ENCODE results near the gene PCARE.

PCARE gene

DNA sequence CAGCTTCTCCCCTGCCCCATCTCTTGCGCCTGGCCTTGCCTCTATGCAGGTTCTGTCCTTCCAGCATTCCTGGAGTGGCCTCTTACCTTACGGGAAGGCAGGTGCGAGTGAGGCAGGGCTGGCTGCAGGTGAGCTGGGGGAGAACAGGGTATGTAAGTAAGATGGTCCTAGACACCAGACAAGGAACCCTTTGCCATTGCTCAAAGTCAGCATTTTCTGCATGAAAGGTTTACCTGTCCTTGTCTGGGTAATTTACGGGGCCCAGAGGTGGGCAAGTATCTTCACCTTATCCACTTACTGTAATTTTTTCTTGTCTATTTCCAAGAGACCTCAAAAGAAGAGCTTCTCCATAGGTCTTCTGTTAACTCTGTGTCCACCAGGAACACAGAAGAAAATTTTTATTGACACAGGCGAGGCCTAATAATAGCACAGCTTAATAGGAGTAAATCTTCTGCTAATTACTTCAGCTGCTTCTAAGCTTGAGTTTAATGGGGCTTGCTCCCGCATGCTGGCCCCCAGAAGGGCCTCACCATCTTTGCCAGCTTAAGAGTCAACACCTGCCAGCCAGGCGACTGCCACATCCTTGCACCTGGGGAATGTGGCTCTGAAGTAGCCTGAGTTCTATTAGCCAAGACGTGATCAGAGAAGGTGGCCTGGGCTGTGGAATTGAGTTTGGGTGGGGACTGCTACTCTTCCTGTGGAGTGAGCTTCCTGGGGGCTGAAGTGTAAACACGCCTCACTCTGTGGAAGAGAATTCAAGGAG is 27.1 kb downstream of the PCARE start:
- Histone ChIP-seq H3K4me2 (ENCODE audit: low read depth, low read length) (no peak overlapping the region), H3K9me2 (replicated peaks; ENCODE audit: insufficient read depth, low read length) (no peaks in the 10 kb centered on the region), H3K27ac (ENCODE audit: low read length) (no peak overlapping the region), H3K79me2 (ENCODE audit: low read length) (no peaks in the 10 kb centered on the region), H3K4me1 (ENCODE audit: low read length) (no peaks in the 10 kb centered on the region), H3F3A (ENCODE audit: insufficient read depth, low read length) (no peaks in the 10 kb centered on the region), H3K9me3 (replicated peaks; ENCODE audit: insufficient read depth, low read length) (no peaks in the 10 kb centered on the region), H3K4me3 (ENCODE audit: low read length) (no peak overlapping the region), H4K20me1 (ENCODE audit: insufficient read depth, low read length) (no peaks in the 10 kb centered on the region), H3K27me3 (replicated peaks; ENCODE audit: insufficient read depth, low read length) (no peaks in the 10 kb centered on the region), H3K36me3 (replicated peaks; ENCODE audit: insufficient read depth, low read length) (no peaks in the 10 kb centered on the region), H2AFZ (ENCODE audit: low read length) (no peak overlapping the region), H3K9ac (ENCODE audit: low read length) (no peak overlapping the region)
- TF ChIP-seq EZH2 (optimal IDR thresholded peaks at IDR 0.05; ENCODE audit: low read depth, low read length) (no peak), EZH2phosphoT487 (IDR thresholded peaks at IDR 0.05; ENCODE audit: low read length) (no peak)
- TF ChIP-seq, protein P1, sequence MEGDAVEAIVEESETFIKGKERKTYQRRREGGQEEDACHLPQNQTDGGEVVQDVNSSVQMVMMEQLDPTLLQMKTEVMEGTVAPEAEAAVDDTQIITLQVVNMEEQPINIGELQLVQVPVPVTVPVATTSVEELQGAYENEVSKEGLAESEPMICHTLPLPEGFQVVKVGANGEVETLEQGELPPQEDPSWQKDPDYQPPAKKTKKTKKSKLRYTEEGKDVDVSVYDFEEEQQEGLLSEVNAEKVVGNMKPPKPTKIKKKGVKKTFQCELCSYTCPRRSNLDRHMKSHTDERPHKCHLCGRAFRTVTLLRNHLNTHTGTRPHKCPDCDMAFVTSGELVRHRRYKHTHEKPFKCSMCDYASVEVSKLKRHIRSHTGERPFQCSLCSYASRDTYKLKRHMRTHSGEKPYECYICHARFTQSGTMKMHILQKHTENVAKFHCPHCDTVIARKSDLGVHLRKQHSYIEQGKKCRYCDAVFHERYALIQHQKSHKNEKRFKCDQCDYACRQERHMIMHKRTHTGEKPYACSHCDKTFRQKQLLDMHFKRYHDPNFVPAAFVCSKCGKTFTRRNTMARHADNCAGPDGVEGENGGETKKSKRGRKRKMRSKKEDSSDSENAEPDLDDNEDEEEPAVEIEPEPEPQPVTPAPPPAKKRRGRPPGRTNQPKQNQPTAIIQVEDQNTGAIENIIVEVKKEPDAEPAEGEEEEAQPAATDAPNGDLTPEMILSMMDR (IDR thresholded peaks at IDR 0.05; ENCODE audit: low read length), result no peak
- no peak for DNase-seq

DNA sequence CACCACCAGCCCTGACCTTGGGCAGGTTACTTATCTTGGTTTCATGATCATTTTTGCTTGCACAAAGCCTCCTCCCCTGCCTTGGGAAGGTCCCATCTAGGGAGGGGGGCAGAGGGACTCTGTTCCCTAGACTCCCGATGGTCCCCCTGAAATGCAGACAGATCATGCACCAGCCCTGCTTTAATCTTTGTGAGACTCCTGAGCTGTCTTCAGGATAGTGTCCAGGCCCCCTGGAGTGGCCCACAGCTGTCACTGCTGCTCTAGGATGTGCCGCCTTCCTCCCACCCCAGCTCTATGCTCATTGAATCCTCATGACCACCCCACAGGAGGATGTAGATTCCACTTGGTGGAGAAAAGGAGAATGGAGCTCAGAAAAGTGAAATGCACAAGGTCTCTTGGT is 28.0 kb downstream of the PCARE start:
- Histone ChIP-seq H3K9ac (ENCODE audit: low read length) (no peak overlapping the region), H3K27ac (ENCODE audit: low read length) (no peak overlapping the region), H3K9me3 (replicated peaks; ENCODE audit: insufficient read depth, low read length) (no peaks in the 10 kb centered on the region), H3F3A (ENCODE audit: insufficient read depth, low read length) (no peaks in the 10 kb centered on the region), H3K79me2 (ENCODE audit: low read length) (no peaks in the 10 kb centered on the region), H3K9me2 (replicated peaks; ENCODE audit: insufficient read depth, low read length) (no peaks in the 10 kb centered on the region), H3K36me3 (replicated peaks; ENCODE audit: insufficient read depth, low read length) (no peaks in the 10 kb centered on the region), H3K27me3 (replicated peaks; ENCODE audit: insufficient read depth, low read length) (no peaks in the 10 kb centered on the region), H3K4me3 (ENCODE audit: low read length) (no peak overlapping the region), H2AFZ (ENCODE audit: low read length) (no peak overlapping the region), H3K4me1 (ENCODE audit: low read length) (no peaks in the 10 kb centered on the region), H4K20me1 (ENCODE audit: insufficient read depth, low read length) (no peaks in the 10 kb centered on the region), H3K4me2 (ENCODE audit: low read depth, low read length) (no peak overlapping the region)
- DNase-seq, result no peak
- TF ChIP-seq EZH2 (optimal IDR thresholded peaks at IDR 0.05; ENCODE audit: low read depth, low read length) (no peak), EZH2phosphoT487 (IDR thresholded peaks at IDR 0.05; ENCODE audit: low read length) (no peak)
- TF ChIP-seq, protein P1 (IDR thresholded peaks at IDR 0.05; ENCODE audit: low read length), result no peak

DNA sequence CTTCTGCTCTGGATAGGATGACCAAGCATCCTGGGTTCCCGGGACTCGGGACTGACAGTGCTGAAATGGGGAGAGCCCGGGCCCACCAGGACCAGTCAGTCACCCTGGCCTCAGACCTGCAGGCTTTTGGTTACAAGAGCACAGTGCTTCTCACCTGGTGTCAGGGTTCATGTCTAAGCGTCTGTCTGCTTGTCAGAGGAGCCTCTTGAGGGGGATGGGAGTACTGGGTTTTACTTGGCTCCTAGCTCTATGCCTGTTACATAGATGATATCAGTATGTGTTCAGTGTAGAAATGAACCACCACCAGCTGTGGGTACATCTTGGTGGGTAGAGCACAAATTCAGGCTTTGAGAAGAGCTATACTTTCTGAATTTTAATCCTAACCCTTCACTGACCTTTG is 29.9 kb downstream of the PCARE start:
- H3K4me2 ChIP-seq (ENCODE audit: low read depth, low read length), result no peak overlapping the region
- H3F3A ChIP-seq (ENCODE audit: insufficient read depth, low read length), result no peaks in the 10 kb centered on the region
- H3K9me2 ChIP-seq (replicated peaks; ENCODE audit: insufficient read depth, low read length), result no peaks in the 10 kb centered on the region
- H3K9ac ChIP-seq (ENCODE audit: low read length), result no peak overlapping the region
- no peaks in the 10 kb centered on the region for H3K27me3 ChIP-seq (replicated peaks; ENCODE audit: insufficient read depth, low read length)
- H3K9me3 ChIP-seq (replicated peaks; ENCODE audit: insufficient read depth, low read length), result no peaks in the 10 kb centered on the region
- peaks cover 11% of the 10 kb centered on the region; the same call in 1 of the 2 replicates for H3K4me1 ChIP-seq (ENCODE audit: low read length)
- DNase-seq, result no peak
- no peaks in the 10 kb centered on the region for H3K36me3 ChIP-seq (replicated peaks; ENCODE audit: insufficient read depth, low read length)
- no peak overlapping the region for H3K27ac ChIP-seq (ENCODE audit: low read length)
- H3K4me3 ChIP-seq (ENCODE audit: low read length), result no peak overlapping the region
- H2AFZ ChIP-seq (ENCODE audit: low read length), result no peak overlapping the region
- H4K20me1 ChIP-seq (ENCODE audit: insufficient read depth, low read length), result no peaks in the 10 kb centered on the region
- no peaks in the 10 kb centered on the region for H3K79me2 ChIP-seq (ENCODE audit: low read length)
- TF ChIP-seq, protein P1 (IDR thresholded peaks at IDR 0.05; ENCODE audit: low read length), result no peak
- no peak for TF ChIP-seq EZH2phosphoT487 (IDR thresholded peaks at IDR 0.05; ENCODE audit: low read length)
- TF ChIP-seq EZH2 (optimal IDR thresholded peaks at IDR 0.05; ENCODE audit: low read depth, low read length), result no peak
